ENCODE results near the gene CAD. TPM values are rescaled to one million over a fixed set of nuclear protein-coding genes. Genes with fewer than 3 reads are reported as not detected.

CAD gene
- total and polyA plus RNA-seq, 9 of the 15 experiments (the other 6 are each of a cell fraction or from before 2014, with no cell fraction given) = 7.5 to 126 (median 33.7) TPM

DNA sequence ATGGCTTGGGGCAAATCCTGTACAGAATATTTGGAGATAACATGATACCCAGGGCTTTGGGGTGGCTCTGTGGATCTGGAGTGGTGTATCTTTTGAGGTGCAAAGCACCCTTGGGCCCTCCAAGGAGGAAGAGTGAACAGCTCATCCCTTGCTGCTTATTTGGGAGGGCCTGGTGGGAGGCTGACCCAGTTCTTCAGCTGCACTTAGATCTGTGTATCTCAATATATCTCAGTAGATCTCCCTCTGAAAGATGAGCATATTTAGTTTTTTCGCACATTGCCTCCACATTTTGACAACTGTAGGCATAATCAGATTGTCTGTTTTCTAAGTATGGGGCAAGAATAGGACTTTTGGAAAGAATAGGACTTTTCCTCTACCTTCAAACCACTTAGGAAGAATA, 67.8 kb downstream of the CAD start:
- H3K27ac ChIP-seq (ENCODE audit: extremely low read depth, low read depth, low read length) = no peak overlapping the region
- peaks cover 6 to 16% of the 10 kb centered on the region in 2 experiments for H3K4me1 ChIP-seq (replicated peaks in 1 of 2; ENCODE audit: control insufficient read depth in 2 of 2, insufficient read depth in 2 of 2, low read length in 2 of 2)
- no peak overlapping the region for H3K9ac ChIP-seq (ENCODE audit: insufficient read depth in 1 of 2, low read depth in 2 of 2, low read length in 2 of 2)
- ChIA-PET CTCF (ENCODE audit: low intra/inter-chr PET ratio) (no interaction called here), POLR2A (no interaction called here)
- WGBS (ENCODE audit: insufficient coverage, low coverage, missing lambda C conversion rate) = 33% methylated on average over 1 of the region's 1 CpG
- H3K27me3 ChIP-seq (ENCODE audit: control insufficient read depth in 2 of 2, insufficient read depth in 2 of 2, low read length in 2 of 2) = no peaks in the 10 kb centered on the region
- no peak for DNase-seq (ENCODE audit: extremely low read depth in 1 of 4, low spot score in 3 of 4)
- no peak for FAIRE-seq
- in situ Hi-C loops (cut with MboI) = loop anchor here (5.0 kb wide), 2 partner anchors 48 to 188 kb away; no protein-coding TSS in a partner anchor
- H3K4me3 ChIP-seq = no peak overlapping the region
- H3K9me3 ChIP-seq (replicated peaks; ENCODE audit: control insufficient read depth, insufficient read depth, low read depth, low read length) = no peaks in the 10 kb centered on the region
- BruUV-seq (replicated peaks) = no TSS peak
- ATAC-seq = no peak
- no peak overlapping the region for H3K4me2 ChIP-seq (ENCODE audit: insufficient read depth, low read length)
- no peaks in the 10 kb centered on the region for H4K20me1 ChIP-seq (replicated peaks; ENCODE audit: control insufficient read depth, insufficient read depth, low read length)
- H2AFZ ChIP-seq (ENCODE audit: low read depth, low read length) = no peak overlapping the region
- H3K36me3 ChIP-seq (ENCODE audit: control insufficient read depth, insufficient read depth, low read length) = no peaks in the 10 kb centered on the region
- H3K9me1 ChIP-seq (ENCODE audit: control insufficient read depth, insufficient read depth, low read length) = no peaks in the 10 kb centered on the region
- intact Hi-C loops (cut with micrococcal nuclease) = loop anchor here (10.0 kb wide), 1 partner anchor 440 kb away; the partner anchor contains the start of gene DPYSL5
- H3K79me2 ChIP-seq (ENCODE audit: control insufficient read depth, insufficient read depth, low read length) = no peaks in the 10 kb centered on the region
- no peak for TF ChIP-seq BMI1 (IDR thresholded peaks at IDR 0.05; ENCODE audit: low read length)
- TF ChIP-seq, protein P1, sequence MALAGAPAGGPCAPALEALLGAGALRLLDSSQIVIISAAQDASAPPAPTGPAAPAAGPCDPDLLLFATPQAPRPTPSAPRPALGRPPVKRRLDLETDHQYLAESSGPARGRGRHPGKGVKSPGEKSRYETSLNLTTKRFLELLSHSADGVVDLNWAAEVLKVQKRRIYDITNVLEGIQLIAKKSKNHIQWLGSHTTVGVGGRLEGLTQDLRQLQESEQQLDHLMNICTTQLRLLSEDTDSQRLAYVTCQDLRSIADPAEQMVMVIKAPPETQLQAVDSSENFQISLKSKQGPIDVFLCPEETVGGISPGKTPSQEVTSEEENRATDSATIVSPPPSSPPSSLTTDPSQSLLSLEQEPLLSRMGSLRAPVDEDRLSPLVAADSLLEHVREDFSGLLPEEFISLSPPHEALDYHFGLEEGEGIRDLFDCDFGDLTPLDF (CRISPR knock-in tag; IDR thresholded peaks at IDR 0.05) = no peak
- TF ChIP-seq, protein P2, sequence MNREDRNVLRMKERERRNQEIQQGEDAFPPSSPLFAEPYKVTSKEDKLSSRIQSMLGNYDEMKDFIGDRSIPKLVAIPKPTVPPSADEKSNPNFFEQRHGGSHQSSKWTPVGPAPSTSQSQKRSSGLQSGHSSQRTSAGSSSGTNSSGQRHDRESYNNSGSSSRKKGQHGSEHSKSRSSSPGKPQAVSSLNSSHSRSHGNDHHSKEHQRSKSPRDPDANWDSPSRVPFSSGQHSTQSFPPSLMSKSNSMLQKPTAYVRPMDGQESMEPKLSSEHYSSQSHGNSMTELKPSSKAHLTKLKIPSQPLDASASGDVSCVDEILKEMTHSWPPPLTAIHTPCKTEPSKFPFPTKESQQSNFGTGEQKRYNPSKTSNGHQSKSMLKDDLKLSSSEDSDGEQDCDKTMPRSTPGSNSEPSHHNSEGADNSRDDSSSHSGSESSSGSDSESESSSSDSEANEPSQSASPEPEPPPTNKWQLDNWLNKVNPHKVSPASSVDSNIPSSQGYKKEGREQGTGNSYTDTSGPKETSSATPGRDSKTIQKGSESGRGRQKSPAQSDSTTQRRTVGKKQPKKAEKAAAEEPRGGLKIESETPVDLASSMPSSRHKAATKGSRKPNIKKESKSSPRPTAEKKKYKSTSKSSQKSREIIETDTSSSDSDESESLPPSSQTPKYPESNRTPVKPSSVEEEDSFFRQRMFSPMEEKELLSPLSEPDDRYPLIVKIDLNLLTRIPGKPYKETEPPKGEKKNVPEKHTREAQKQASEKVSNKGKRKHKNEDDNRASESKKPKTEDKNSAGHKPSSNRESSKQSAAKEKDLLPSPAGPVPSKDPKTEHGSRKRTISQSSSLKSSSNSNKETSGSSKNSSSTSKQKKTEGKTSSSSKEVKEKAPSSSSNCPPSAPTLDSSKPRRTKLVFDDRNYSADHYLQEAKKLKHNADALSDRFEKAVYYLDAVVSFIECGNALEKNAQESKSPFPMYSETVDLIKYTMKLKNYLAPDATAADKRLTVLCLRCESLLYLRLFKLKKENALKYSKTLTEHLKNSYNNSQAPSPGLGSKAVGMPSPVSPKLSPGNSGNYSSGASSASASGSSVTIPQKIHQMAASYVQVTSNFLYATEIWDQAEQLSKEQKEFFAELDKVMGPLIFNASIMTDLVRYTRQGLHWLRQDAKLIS (CRISPR knock-in tag; IDR thresholded peaks at IDR 0.05) = no peak
- no peak for TF ChIP-seq BRD4 (IDR thresholded peaks at IDR 0.05)
- TF ChIP-seq, protein P3, sequence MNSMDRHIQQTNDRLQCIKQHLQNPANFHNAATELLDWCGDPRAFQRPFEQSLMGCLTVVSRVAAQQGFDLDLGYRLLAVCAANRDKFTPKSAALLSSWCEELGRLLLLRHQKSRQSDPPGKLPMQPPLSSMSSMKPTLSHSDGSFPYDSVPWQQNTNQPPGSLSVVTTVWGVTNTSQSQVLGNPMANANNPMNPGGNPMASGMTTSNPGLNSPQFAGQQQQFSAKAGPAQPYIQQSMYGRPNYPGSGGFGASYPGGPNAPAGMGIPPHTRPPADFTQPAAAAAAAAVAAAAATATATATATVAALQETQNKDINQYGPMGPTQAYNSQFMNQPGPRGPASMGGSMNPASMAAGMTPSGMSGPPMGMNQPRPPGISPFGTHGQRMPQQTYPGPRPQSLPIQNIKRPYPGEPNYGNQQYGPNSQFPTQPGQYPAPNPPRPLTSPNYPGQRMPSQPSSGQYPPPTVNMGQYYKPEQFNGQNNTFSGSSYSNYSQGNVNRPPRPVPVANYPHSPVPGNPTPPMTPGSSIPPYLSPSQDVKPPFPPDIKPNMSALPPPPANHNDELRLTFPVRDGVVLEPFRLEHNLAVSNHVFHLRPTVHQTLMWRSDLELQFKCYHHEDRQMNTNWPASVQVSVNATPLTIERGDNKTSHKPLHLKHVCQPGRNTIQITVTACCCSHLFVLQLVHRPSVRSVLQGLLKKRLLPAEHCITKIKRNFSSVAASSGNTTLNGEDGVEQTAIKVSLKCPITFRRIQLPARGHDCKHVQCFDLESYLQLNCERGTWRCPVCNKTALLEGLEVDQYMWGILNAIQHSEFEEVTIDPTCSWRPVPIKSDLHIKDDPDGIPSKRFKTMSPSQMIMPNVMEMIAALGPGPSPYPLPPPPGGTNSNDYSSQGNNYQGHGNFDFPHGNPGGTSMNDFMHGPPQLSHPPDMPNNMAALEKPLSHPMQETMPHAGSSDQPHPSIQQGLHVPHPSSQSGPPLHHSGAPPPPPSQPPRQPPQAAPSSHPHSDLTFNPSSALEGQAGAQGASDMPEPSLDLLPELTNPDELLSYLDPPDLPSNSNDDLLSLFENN (IDR thresholded peaks at IDR 0.05; ENCODE audit: low read depth in 2 of 2, low read length in 2 of 2) = no peak
- TF ChIP-seq, protein P4, sequence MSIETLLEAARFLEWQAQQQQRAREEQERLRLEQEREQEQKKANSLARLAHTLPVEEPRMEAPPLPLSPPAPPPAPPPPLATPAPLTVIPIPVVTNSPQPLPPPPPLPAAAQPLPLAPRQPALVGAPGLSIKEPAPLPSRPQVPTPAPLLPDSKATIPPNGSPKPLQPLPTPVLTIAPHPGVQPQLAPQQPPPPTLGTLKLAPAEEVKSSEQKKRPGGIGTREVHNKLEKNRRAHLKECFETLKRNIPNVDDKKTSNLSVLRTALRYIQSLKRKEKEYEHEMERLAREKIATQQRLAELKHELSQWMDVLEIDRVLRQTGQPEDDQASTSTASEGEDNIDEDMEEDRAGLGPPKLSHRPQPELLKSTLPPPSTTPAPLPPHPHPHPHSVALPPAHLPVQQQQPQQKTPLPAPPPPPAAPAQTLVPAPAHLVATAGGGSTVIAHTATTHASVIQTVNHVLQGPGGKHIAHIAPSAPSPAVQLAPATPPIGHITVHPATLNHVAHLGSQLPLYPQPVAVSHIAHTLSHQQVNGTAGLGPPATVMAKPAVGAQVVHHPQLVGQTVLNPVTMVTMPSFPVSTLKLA (conservative IDR thresholded peaks at IDR 0.05) = no peak
- no peak for TF ChIP-seq NONO (IDR thresholded peaks at IDR 0.05; ENCODE audit: low read depth in 2 of 2, low read length in 1 of 2)
- no peak for TF ChIP-seq CHD1 (IDR thresholded peaks at IDR 0.05; ENCODE audit: low read length)
- TF ChIP-seq ZNF561 (CRISPR knock-in tag; conservative IDR thresholded peaks at IDR 0.05) = no peak
- TF ChIP-seq, protein P5, sequence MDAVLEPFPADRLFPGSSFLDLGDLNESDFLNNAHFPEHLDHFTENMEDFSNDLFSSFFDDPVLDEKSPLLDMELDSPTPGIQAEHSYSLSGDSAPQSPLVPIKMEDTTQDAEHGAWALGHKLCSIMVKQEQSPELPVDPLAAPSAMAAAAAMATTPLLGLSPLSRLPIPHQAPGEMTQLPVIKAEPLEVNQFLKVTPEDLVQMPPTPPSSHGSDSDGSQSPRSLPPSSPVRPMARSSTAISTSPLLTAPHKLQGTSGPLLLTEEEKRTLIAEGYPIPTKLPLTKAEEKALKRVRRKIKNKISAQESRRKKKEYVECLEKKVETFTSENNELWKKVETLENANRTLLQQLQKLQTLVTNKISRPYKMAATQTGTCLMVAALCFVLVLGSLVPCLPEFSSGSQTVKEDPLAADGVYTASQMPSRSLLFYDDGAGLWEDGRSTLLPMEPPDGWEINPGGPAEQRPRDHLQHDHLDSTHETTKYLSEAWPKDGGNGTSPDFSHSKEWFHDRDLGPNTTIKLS (IDR thresholded peaks at IDR 0.05; ENCODE audit: borderline replicate concordance, low read depth) = no peak
